Measurements from ENCODE around the gene ZNF165. TPM values are rescaled to one million over a fixed set of nuclear protein-coding genes. Genes with fewer than 3 reads are reported as not detected.

The ZNF165 gene
- total and polyA plus RNA-seq, 2 donors (not counting 3 experiments of a cell fraction or from before 2014, with no cell fraction given), result 0.03 to 0.27 TPM

DNA sequence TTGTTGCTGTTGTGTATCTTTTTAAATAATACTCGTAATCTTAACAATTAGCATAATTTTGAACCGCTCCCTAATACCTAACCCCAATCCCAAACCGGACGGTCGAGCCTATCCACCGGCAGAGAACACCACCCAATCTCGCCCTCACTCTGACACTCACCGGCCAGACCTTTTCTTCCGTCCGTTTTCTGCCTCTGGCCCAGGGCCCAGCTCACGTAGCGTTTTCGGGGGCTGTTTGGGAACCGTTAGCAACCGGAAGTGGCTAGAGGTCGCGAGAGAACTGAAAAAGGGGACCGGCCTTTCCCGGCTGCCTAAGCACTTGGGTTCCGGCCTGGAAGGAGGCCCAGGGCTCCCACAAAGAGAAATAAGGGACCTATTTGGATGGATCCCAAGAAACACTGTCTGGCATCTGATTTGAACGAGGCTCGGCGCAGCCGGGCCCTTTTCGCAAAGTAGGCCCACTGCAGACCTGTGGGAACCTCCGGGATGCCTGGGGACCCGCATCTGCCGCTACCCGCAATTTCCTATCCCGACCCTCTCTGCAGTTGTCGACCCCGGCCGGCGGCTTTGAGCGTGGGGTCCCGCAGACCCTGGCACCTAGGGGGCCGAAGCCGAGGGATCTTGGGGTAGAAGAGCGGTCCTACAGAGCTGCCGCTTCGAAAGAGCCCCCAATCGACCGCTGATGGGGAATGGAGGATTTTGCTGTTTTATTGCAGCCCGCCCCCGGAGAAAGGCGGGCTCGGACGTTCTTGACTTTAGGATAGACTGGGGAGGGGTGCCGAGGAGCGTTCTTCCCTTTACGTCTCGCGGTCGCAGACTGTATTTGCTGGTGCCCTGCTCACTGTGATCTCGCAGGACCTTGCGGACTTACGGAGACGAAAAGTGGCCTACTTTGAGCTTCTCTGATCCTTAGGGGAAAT lies 56.5 kb downstream of the ZNF165 start:
- DNase-seq (ENCODE audit: low read depth, low spot score) (peak; percentile 90), FAIRE-seq (peak; percentile 82)
- Histone ChIP-seq H3K9ac (replicated peaks; ENCODE audit: extremely low read depth, insufficient read depth, low read length) (peak overlapping the region; percentile 85), H3K4me3 (replicated peaks in 1 of 3; ENCODE audit: insufficient read depth in 1 of 3, low read depth in 1 of 3, low read length in 3 of 3) (peak overlapping the region; percentile 54 to 95 (median 90)), H4K20me1 (replicated peaks; ENCODE audit: control insufficient read depth, extremely low read depth, insufficient read depth, low read length) (no peaks in the 10 kb centered on the region), H3K27ac (ENCODE audit: insufficient read depth, low read depth, low read length) (peak overlapping the region; percentile 93), H3K4me2 (ENCODE audit: insufficient read depth, low read length) (peak overlapping the region; percentile 100), H3K4me1 (ENCODE audit: control insufficient read depth, extremely low read depth, insufficient read depth, low read length) (peaks cover 25% of the 10 kb centered on the region), H2AFZ (ENCODE audit: low read depth, low read length) (peak overlapping the region; percentile 98), H3K9me1 (replicated peaks; ENCODE audit: control insufficient read depth, extremely low read depth, insufficient read depth, low read length) (no peaks in the 10 kb centered on the region), H3K27me3 (ENCODE audit: control insufficient read depth in 2 of 2, insufficient read depth in 2 of 2, low read length in 2 of 2) (no peaks in the 10 kb centered on the region), H3K9me3 (replicated peaks; ENCODE audit: control insufficient read depth, insufficient read depth, low read length) (no peaks in the 10 kb centered on the region), H3K79me2 (ENCODE audit: control insufficient read depth, insufficient read depth, low read length) (peaks cover 33% of the 10 kb centered on the region), H3K36me3 (ENCODE audit: control insufficient read depth in 2 of 2, extremely low read depth in 1 of 2, insufficient read depth in 2 of 2, low read length in 2 of 2) (peaks cover 0 to 2% of the 10 kb centered on the region in 2 experiments)
- TF ChIP-seq POLR2A (IDR thresholded peaks at IDR 0.05; ENCODE audit: low read depth, low read length) (peak; percentile 65), POLR2AphosphoS5 (IDR thresholded peaks at IDR 0.05; ENCODE audit: insufficient read depth, low read depth, low read length) (peak; percentile 83), FOS (IDR thresholded peaks at IDR 0.05; ENCODE audit: borderline replicate concordance, insufficient read depth, low read length) (no peak), MYC (IDR thresholded peaks at IDR 0.05; ENCODE audit: low read depth, low read length) (no peak), EZH2 (IDR thresholded peaks at IDR 0.05; ENCODE audit: borderline replicate concordance, low read depth, low read length, severe bottlenecking) (no peak), JUN (IDR thresholded peaks at IDR 0.05; ENCODE audit: borderline replicate concordance, insufficient read depth, insufficient read length, low read depth) (no peak), GATA2 (IDR thresholded peaks at IDR 0.05; ENCODE audit: insufficient read depth, insufficient read length, low read depth, low read length) (no peak)
- TF ChIP-seq, protein P1, sequence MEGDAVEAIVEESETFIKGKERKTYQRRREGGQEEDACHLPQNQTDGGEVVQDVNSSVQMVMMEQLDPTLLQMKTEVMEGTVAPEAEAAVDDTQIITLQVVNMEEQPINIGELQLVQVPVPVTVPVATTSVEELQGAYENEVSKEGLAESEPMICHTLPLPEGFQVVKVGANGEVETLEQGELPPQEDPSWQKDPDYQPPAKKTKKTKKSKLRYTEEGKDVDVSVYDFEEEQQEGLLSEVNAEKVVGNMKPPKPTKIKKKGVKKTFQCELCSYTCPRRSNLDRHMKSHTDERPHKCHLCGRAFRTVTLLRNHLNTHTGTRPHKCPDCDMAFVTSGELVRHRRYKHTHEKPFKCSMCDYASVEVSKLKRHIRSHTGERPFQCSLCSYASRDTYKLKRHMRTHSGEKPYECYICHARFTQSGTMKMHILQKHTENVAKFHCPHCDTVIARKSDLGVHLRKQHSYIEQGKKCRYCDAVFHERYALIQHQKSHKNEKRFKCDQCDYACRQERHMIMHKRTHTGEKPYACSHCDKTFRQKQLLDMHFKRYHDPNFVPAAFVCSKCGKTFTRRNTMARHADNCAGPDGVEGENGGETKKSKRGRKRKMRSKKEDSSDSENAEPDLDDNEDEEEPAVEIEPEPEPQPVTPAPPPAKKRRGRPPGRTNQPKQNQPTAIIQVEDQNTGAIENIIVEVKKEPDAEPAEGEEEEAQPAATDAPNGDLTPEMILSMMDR (IDR thresholded peaks at IDR 0.05; ENCODE audit: extremely low read depth in 1 of 2, insufficient read depth in 1 of 2, low read depth in 1 of 2, low read length in 2 of 2), result no peak
- TF ChIP-seq, protein P2, sequence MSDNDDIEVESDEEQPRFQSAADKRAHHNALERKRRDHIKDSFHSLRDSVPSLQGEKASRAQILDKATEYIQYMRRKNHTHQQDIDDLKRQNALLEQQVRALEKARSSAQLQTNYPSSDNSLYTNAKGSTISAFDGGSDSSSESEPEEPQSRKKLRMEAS (IDR thresholded peaks at IDR 0.05; ENCODE audit: insufficient read depth, insufficient read length), result no peak
- intact Hi-C loops (cut with micrococcal nuclease) (loop anchor here (1.0 to 10.0 kb wide), 10 partner anchors 33 to 545 kb away; partner anchors contain the start of genes ZNF165 and ZSCAN12), dilution Hi-C loops (cut with MboI; ENCODE audit: extremely low pct_ligation_motif_present, low sequenced_read_pairs) (no loop called here)
- ChIA-PET POLR2A (interaction anchor here (1.4 kb wide), 1 partner anchor 198 kb away, joined by 3 read pairs; no protein-coding TSS in a partner anchor), CTCF (interaction anchor here (1.3 to 2.0 kb wide), 5 partner anchors 12 to 444 kb away, joined by 3 to 16 read pairs (median 4); partner anchors contain the start of gene ZSCAN16)
- BruUV-seq (replicated peaks), result no TSS peak

Data from endothelial cell of umbilical vein (primary cell).